Anterior cingulate cortex (tissue), 58 donors: Measurements from ENCODE around the gene RICTOR.

ENCODE experiments used
- DNase-seq, 58 donors: peaks; one replicate each; lab custom pipeline; 2025; lab: John Stamatoyannopoulos, UW

The RICTOR gene

DNA sequence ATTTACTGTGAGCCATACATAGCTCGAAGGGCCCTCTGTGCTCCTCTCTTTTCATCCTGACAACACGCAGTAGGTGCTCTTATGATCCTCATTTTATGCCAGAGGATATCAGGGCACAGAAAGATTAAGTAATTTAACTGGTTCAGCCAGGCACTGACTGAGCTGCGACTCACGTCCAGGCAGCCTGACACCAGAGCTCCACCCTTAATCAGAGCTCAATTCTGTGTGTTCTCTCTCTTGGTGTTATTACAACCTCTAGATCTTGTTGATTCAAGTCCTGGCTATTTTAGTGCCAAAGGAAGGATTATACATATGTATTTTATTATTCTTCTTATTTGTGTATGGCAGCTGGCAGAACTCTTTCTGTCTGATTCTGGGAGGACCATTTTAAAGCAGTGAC, 168.7 kb downstream of the RICTOR start:
- DNase-seq = no peak

DNA sequence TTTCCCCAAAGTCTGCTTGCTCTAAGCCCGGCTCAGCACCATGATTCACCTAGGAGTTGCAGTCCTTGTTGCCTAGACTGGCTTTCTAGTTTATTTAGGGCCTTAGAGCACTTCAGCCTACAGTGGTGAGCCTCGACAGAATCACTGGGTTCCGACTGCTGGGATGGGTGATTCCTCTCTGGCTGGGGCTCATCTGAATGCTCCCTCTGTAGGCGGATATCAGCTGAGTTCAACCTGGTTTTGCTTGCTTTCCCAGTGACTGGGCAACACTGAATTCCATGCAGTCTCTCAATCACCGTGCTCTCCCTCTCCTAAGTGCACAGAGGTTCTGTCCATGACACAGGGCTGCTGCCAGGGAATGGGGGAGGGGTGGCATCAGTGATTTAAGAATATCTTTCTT, 174.3 kb downstream of the RICTOR start:
- no peak for DNase-seq

DNA sequence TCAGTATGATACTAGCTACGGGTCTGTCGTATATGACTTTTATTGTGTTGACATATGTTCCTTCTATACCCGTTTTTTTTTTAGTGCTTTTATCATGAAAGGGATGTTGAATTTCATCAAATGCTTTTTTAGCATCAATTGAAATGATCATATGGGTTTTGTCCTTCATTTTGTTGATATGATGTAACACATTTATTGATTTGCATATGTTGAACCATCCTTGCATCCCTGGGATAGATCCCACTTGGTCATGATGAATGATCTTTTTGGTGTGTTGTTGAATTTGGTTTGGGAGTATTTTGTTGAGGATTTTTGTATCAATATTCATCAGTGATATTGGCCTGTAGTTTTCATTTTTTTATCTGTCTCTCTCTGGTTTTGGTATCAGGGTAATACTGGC, 177.4 kb downstream of the RICTOR start:
- no peak for DNase-seq

DNA sequence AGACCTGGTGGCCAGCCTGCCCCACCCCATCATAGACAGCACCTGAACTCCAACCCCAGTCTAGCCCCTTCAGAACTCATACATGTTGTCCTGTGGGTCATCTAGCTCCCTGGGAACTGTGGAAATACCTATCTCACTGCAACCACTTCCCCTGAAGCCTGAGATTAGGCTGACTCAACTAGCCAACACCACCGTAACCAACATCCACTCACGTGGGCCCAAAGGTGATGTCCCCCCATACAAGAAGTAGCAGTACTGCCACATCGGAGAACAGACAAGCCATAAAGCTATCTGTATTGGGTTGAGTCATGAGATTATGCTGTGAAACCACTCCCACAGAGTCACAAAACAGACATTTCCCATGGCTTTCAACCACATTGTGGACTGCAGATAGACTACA, 181.8 kb downstream of the RICTOR start:
- DNase-seq = no peak

DNA sequence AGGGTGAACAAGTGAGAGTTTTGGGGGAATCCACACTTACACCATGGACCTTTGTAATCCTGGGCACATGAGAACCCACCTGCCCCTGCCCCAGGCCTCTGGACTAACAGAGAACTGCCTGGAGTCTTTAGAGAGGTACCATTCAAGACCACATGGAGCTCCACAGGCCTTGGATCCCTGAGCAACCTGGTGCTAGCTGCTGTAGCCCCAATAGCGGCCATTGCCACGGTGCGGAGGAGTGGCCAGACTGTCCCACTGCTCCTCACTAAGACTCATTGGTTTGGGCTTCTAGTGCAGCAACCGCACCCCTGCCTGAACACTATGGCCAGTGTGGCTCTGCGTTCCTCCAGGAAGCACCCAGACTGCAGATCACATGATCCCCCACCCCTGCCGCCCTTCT, 182.6 kb downstream of the RICTOR start:
- DNase-seq = no peak

DNA sequence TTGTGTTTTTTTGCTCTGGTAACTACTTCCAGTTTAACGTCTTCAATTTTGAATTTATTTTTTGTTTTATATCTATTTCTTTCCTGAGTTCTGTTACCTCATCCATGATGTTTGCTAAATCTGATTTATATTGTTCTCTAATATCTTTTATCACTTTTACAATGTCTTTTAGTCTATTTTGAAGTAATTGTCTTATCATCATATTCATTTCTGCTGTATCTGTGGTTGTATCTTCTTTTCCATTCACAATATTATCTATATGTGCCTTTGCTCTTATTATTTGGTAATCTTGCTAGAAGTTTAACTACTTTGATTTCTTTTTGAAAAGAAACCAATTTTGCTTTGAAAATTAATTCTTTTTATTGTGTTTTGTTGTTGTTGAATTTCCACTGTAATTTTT, 184.8 kb downstream of the RICTOR start:
- no peak for DNase-seq

DNA sequence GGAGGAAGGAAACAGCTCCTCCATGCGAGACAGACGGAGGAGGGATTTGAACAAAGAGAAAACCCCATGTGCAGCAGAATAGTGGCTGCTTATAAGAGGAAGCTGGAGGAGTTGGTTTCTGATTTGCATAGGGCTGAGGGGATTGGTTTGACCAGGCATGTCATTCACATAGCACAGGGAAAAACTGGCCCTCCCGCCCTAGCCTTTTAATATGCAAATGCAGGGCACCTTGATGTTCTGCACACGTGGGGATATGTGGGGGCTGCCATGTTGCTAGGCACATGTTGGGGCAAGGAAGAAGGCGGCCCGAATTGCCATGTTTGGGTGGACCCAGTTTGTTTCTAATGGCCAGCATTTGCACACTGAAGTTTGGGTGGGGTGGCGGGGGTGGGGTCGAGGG, 186.2 kb downstream of the RICTOR start:
- no peak for DNase-seq
